Astrocyte (in vitro differentiated cells and primary cell): Measurements from ENCODE around the gene WNT7B. TPM values are rescaled to one million over a fixed set of nuclear protein-coding genes. Genes with fewer than 3 reads are reported as not detected.

Experiments
- DNase-seq: peaks from one replicate; pipeline ENCODE4 v3.0.0-alpha.2; 2010; ENCODE audit warnings: low read depth
- FAIRE-seq: peaks from 2 replicates; lab custom pipeline; 2011; peaks lifted over from hg19 to GRCh38; lab: Jason Lieb, UNC
- H2AFZ ChIP-seq: 2 replicates; pipeline ENCODE4 v1.6.0; 2012; ENCODE audit warnings: low read depth, low read length, inconsistent platforms
- H3K27ac ChIP-seq: 2 replicates; pipeline ENCODE4 v1.5.1; 2011; ENCODE audit warnings: low read depth, low read length, inconsistent platforms
- H3K27me3 ChIP-seq: 2 replicates; pipeline ENCODE4 v1.6.0; 2011; ENCODE audit warnings: low read length, inconsistent platforms; ENCODE audit not compliant: insufficient read depth
- H3K36me3 ChIP-seq: 2 replicates; pipeline ENCODE4 v1.5.1; 2011; ENCODE audit warnings: low read length, inconsistent platforms; ENCODE audit not compliant: insufficient read depth
- H3K4me1 ChIP-seq: 2 replicates; pipeline ENCODE4 v1.5.1; 2011; ENCODE audit warnings: low read length, inconsistent platforms; ENCODE audit not compliant: insufficient read depth
- H3K4me2 ChIP-seq: 2 replicates; pipeline ENCODE4 v1.6.0; 2012; ENCODE audit warnings: low read length, inconsistent platforms
- H3K4me3 ChIP-seq: 2 replicates; pipeline ENCODE4 v1.5.1; 2011; ENCODE audit warnings: low read depth, mild to moderate bottlenecking, low read length, inconsistent platforms; ENCODE audit not compliant: insufficient read depth
- H3K79me2 ChIP-seq: 2 replicates; pipeline ENCODE4 v1.6.0; 2012; ENCODE audit warnings: mild to moderate bottlenecking, low read length, inconsistent platforms; ENCODE audit not compliant: insufficient read depth
- H3K9ac ChIP-seq: 2 replicates; pipeline ENCODE4 v1.6.0; 2012; ENCODE audit warnings: mild to moderate bottlenecking, low read length, inconsistent platforms
- H3K9me3 ChIP-seq: 2 replicates; pipeline ENCODE4 v1.5.1; 2012; ENCODE audit warnings: low read depth, mild to moderate bottlenecking, low read length, inconsistent platforms; ENCODE audit not compliant: insufficient read depth
- H4K20me1 ChIP-seq: 2 replicates; pipeline ENCODE4 v1.6.0; 2012; ENCODE audit warnings: low read length, inconsistent platforms; ENCODE audit not compliant: insufficient read depth
- H3K27ac Mint-ChIP-seq: one replicate; pipeline ENCODE4 v1.8.0; 2021; ENCODE audit warnings: mild to moderate bottlenecking, mixed read lengths; ENCODE audit not compliant: unreplicated experiment
- H3K27me3 Mint-ChIP-seq: one replicate; pipeline ENCODE4 v1.8.0; 2021; ENCODE audit warnings: low read depth, mixed read lengths; ENCODE audit not compliant: unreplicated experiment
- H3K36me3 Mint-ChIP-seq: one replicate; pipeline ENCODE4 v1.8.0; 2021; ENCODE audit warnings: low read depth, mixed read lengths; ENCODE audit not compliant: unreplicated experiment
- H3K4me1 Mint-ChIP-seq: one replicate; pipeline ENCODE4 v1.8.0; 2021; ENCODE audit warnings: low read depth, mixed read lengths; ENCODE audit not compliant: unreplicated experiment
- H3K4me3 Mint-ChIP-seq: one replicate; pipeline ENCODE4 v1.8.0; 2021; ENCODE audit warnings: mild to moderate bottlenecking, moderate library complexity, mixed read lengths; ENCODE audit not compliant: unreplicated experiment
- H3K9me3 Mint-ChIP-seq: one replicate; pipeline ENCODE4 v1.8.0; 2021; ENCODE audit warnings: mild to moderate bottlenecking, mixed read lengths; ENCODE audit not compliant: unreplicated experiment
- CTCF ChIP-seq: IDR thresholded peaks from 2 replicates; pipeline ENCODE4 v1.5.1; 2011; ENCODE audit warnings: low read depth, mild to moderate bottlenecking, inconsistent platforms, low read length, moderate library complexity; ENCODE audit not compliant: insufficient read depth
- EZH2 ChIP-seq: IDR thresholded peaks from 2 replicates; pipeline ENCODE4 v1.6.1; 2012; ENCODE audit warnings: mild to moderate bottlenecking, low read length, inconsistent platforms; ENCODE audit not compliant: insufficient read depth
- total RNA-seq: library from RNA; stranded (reverse); gene quantifications from 2 replicates; pipeline ENCODE4 v1.2.1, GENCODE V29; 2021

Gene WNT7B
- total RNA-seq, 1 donor from 2014 or later: 1.7 TPM

GRCh38 chr22:45934659-45935341, 42.2 kb downstream of the WNT7B start:
- peak; percentile 96 for DNase-seq
- H3K4me3 Mint-ChIP-seq: no peak overlapping the region
- Histone ChIP-seq H3K27ac (peak overlapping the region; percentile 86), H3K27me3 (no peaks in the 10 kb centered on the region), H3K4me3 (peak overlapping the region; percentile 29), H4K20me1 (peaks cover 65% of the 10 kb centered on the region), H3K79me2 (peaks cover 77% of the 10 kb centered on the region), H3K9me3 (no peaks in the 10 kb centered on the region), H3K36me3 (peaks cover 2% of the 10 kb centered on the region), H3K4me1 (peaks cover 43% of the 10 kb centered on the region), H3K4me2 (peak overlapping the region; percentile 85), H2AFZ (peak overlapping the region; percentile 34), H3K9ac (peak overlapping the region; percentile 75)
- H3K27me3 Mint-ChIP-seq: peaks cover 27% of the 10 kb centered on the region
- peaks cover 14% of the 10 kb centered on the region for H3K4me1 Mint-ChIP-seq
- H3K27ac Mint-ChIP-seq: no peak overlapping the region
- no peaks in the 10 kb centered on the region for H3K9me3 Mint-ChIP-seq
- H3K36me3 Mint-ChIP-seq: no peaks in the 10 kb centered on the region
- no peak for FAIRE-seq
- no peak for TF ChIP-seq CTCF
- TF ChIP-seq EZH2: no peak

- Mint-ChIP-seq H3K4me1 (peaks cover 14% of the 10 kb centered on the region), H3K27me3 (peaks cover 26% of the 10 kb centered on the region), H3K27ac (no peak overlapping the region), H3K4me3 (no peak overlapping the region), H3K36me3 (no peaks in the 10 kb centered on the region), H3K9me3 (no peaks in the 10 kb centered on the region)
- Histone ChIP-seq H3K36me3 (peaks cover 2% of the 10 kb centered on the region), H3K27me3 (no peaks in the 10 kb centered on the region), H3K27ac (peak overlapping the region; percentile 68), H3K9me3 (no peaks in the 10 kb centered on the region), H3K4me1 (peaks cover 43% of the 10 kb centered on the region), H3K9ac (peak overlapping the region; percentile 65), H3K4me2 (peak overlapping the region; percentile 85), H4K20me1 (peaks cover 67% of the 10 kb centered on the region), H2AFZ (no peak overlapping the region), H3K79me2 (peaks cover 72% of the 10 kb centered on the region), H3K4me3 (no peak overlapping the region)
- DNase-seq: no peak
- FAIRE-seq: no peak
- no peak for TF ChIP-seq CTCF
- no peak for TF ChIP-seq EZH2
Measured at GRCh38 chr22:45934168-45934564, 42.8 kb downstream of the WNT7B start.
